ENCODE measurements around the gene ZNF277. TPM values are rescaled to one million over a fixed set of nuclear protein-coding genes. Genes with fewer than 3 reads are reported as not detected.
A peak's percentile ranks its signal among the peaks of the same experiment; 100 is the strongest.

The ZNF277 gene
- total RNA-seq, 1 donor from 2014 or later, result 16.2 TPM

GRCh38 chr7:112362053-112362650 is 155.7 kb downstream of the ZNF277 start:
- Mint-ChIP-seq H3K27ac (ENCODE audit: unreplicated experiment) (no peak overlapping the region), H3K9me3 (ENCODE audit: low read depth) (peaks cover 11% of the 10 kb centered on the region), H3K4me1 (ENCODE audit: low read depth) (peaks cover 12% of the 10 kb centered on the region), H3K27me3 (ENCODE audit: low read depth) (no peaks in the 10 kb centered on the region), H3K4me3 (ENCODE audit: unreplicated experiment) (no peak overlapping the region), H3K36me3 (ENCODE audit: low read depth) (no peaks in the 10 kb centered on the region)
- DNase-seq (ENCODE audit: low spot score), result no peak
- peak; percentile 15 for TF ChIP-seq CTCF (IDR thresholded peaks at IDR 0.05)

- H3K4me3 Mint-ChIP-seq (ENCODE audit: unreplicated experiment), result no peak overlapping the region
- no peak overlapping the region for H3K27ac Mint-ChIP-seq (ENCODE audit: unreplicated experiment)
- H3K4me1 Mint-ChIP-seq (ENCODE audit: low read depth), result peaks cover 12% of the 10 kb centered on the region
- TF ChIP-seq CTCF (IDR thresholded peaks at IDR 0.05), result no peak
- no peaks in the 10 kb centered on the region for H3K27me3 Mint-ChIP-seq (ENCODE audit: low read depth)
- no peaks in the 10 kb centered on the region for H3K36me3 Mint-ChIP-seq (ENCODE audit: low read depth)
- DNase-seq (ENCODE audit: low spot score), result no peak
- peaks cover 11% of the 10 kb centered on the region for H3K9me3 Mint-ChIP-seq (ENCODE audit: low read depth)
Measured at GRCh38 chr7:112362731-112363131, 156.2 kb downstream of the ZNF277 start.

GRCh38 chr7:112364388-112364787 is 157.9 kb downstream of the ZNF277 start:
- Mint-ChIP-seq H3K27ac (ENCODE audit: unreplicated experiment) (no peak overlapping the region), H3K4me3 (ENCODE audit: unreplicated experiment) (no peak overlapping the region), H3K4me1 (ENCODE audit: low read depth) (peaks cover 12% of the 10 kb centered on the region), H3K27me3 (ENCODE audit: low read depth) (no peaks in the 10 kb centered on the region), H3K9me3 (ENCODE audit: low read depth) (peaks cover 11% of the 10 kb centered on the region), H3K36me3 (ENCODE audit: low read depth) (no peaks in the 10 kb centered on the region)
- TF ChIP-seq CTCF (IDR thresholded peaks at IDR 0.05), result no peak
- no peak for DNase-seq (ENCODE audit: low spot score)

GRCh38 chr7:112365551-112365950 is 159.1 kb downstream of the ZNF277 start:
- peaks cover under 1% of the 10 kb centered on the region for H3K9me3 Mint-ChIP-seq (ENCODE audit: low read depth)
- peaks cover 12% of the 10 kb centered on the region for H3K4me1 Mint-ChIP-seq (ENCODE audit: low read depth)
- DNase-seq (ENCODE audit: low spot score), result no peak
- no peak overlapping the region for H3K27ac Mint-ChIP-seq (ENCODE audit: unreplicated experiment)
- no peaks in the 10 kb centered on the region for H3K36me3 Mint-ChIP-seq (ENCODE audit: low read depth)
- H3K27me3 Mint-ChIP-seq (ENCODE audit: low read depth), result no peaks in the 10 kb centered on the region
- TF ChIP-seq CTCF (IDR thresholded peaks at IDR 0.05), result no peak
- no peak overlapping the region for H3K4me3 Mint-ChIP-seq (ENCODE audit: unreplicated experiment)

GRCh38 chr7:112366886-112367285 is 160.4 kb downstream of the ZNF277 start:
- H3K36me3 Mint-ChIP-seq (ENCODE audit: low read depth), result no peaks in the 10 kb centered on the region
- H3K9me3 Mint-ChIP-seq (ENCODE audit: low read depth), result no peaks in the 10 kb centered on the region
- DNase-seq (ENCODE audit: low spot score), result no peak
- H3K4me3 Mint-ChIP-seq (ENCODE audit: unreplicated experiment), result no peak overlapping the region
- no peak overlapping the region for H3K27ac Mint-ChIP-seq (ENCODE audit: unreplicated experiment)
- H3K27me3 Mint-ChIP-seq (ENCODE audit: low read depth), result no peaks in the 10 kb centered on the region
- H3K4me1 Mint-ChIP-seq (ENCODE audit: low read depth), result peaks cover 13% of the 10 kb centered on the region
- TF ChIP-seq CTCF (IDR thresholded peaks at IDR 0.05), result no peak
